Neutrophil (primary cell): ENCODE data around the gene PCDHGA11.
"Not testable (repeated sequence)": the region's sequence is repeated elsewhere in the genome, so short reads cannot be mapped to it uniquely, and the experiment has no call there.

Experiments
- H3K27ac ChIP-seq: fragments of 200-600 bp; sonication (generic); 2 replicates; pipeline ENCODE4 v1.5.1; 2016; ENCODE audit warnings: mild to moderate bottlenecking, moderate library complexity
- H3K27me3 ChIP-seq: fragments of 200-600 bp; sonication (generic); 2 replicates; pipeline ENCODE4 v1.6.0; 2016; ENCODE audit warnings: mild to moderate bottlenecking
- H3K36me3 ChIP-seq: fragments of 200-600 bp; sonication (generic); 2 replicates; pipeline ENCODE4 v1.5.1; 2017
- H3K4me1 ChIP-seq, 2 experiments: fragments of 200-600 bp in 1 of 2; sonication (generic) in 1 of 2; 1 replicate in 1 of 2; 2 replicates in 1 of 2; pipeline versions ENCODE4 v1.5.1 to v1.6.1; 2013 to 2016; ENCODE audit warnings: low read depth in 1 of 2, low read length in 1 of 2, mild to moderate bottlenecking in 1 of 2, moderate library complexity in 1 of 2; ENCODE audit not compliant: control insufficient read depth in 1 of 2, insufficient read depth in 1 of 2
- H3K4me3 ChIP-seq, 2 experiments: fragments of 200-600 bp in 1 of 2; sonication (generic) in 1 of 2; 1 replicate in 1 of 2; 2 replicates in 1 of 2; pipeline ENCODE4 v1.5.1; 2013 to 2016; ENCODE audit warnings: low read depth in 1 of 2, low read length in 1 of 2, mild to moderate bottlenecking in 1 of 2, moderate library complexity in 1 of 2
- H3K9me3 ChIP-seq: fragments of 200-600 bp; sonication (generic); 2 replicates; pipeline ENCODE4 v1.5.1; 2016
- CTCF ChIP-seq: fragments of 200-600 bp; sonication (generic); IDR thresholded peaks from 2 replicates; pipeline ENCODE4 v1.5.1; 2016; ENCODE audit warnings: antibody characterized with exemption

Gene PCDHGA11

GRCh38 chr5:141389153-141390042 lies 31.5 kb upstream of the PCDHGA11 start:
- Histone ChIP-seq H3K27me3 (peaks cover 98% of the 10 kb centered on the region), H3K4me3 (no peak overlapping the region), H3K27ac (no peak overlapping the region), H3K9me3 (peaks cover 26% of the 10 kb centered on the region), H3K4me1 (no peaks in the 10 kb centered on the region), H3K36me3 (no peaks in the 10 kb centered on the region)
- no peak for TF ChIP-seq CTCF

- H3K4me3 ChIP-seq = no peak within 1 kb of the TSS
- H3K27me3 ChIP-seq = peaks cover 98% of the 10 kb centered on the region
- H3K9me3 ChIP-seq = peaks cover 26% of the 10 kb centered on the region
- no peaks in the 10 kb centered on the region for H3K4me1 ChIP-seq
- no peak for TF ChIP-seq CTCF
- H3K27ac ChIP-seq = no peak within 1 kb of the TSS
- H3K36me3 ChIP-seq = no peaks in the 10 kb centered on the region
Measured at GRCh38 chr5:141392429-141393198, 28.2 kb upstream of the PCDHGA11 start, which contains the start of gene PCDHGA8. PCDHGA8 (plus strand) TSS chr5:141392633; CDS start chr5:141392814, 181 bp downstream.

- Histone ChIP-seq H3K4me1 (no peaks in the 10 kb centered on the region), H3K9me3 (peaks cover 26% of the 10 kb centered on the region), H3K36me3 (no peaks in the 10 kb centered on the region), H3K4me3 (no peak overlapping the region), H3K27me3 (peaks cover 98% of the 10 kb centered on the region), H3K27ac (no peak overlapping the region)
- no peak for TF ChIP-seq CTCF
Measured at GRCh38 chr5:141393267-141393666, 27.6 kb upstream of the PCDHGA11 start.

GRCh38 chr5:141394401-141395187 lies 26.3 kb upstream of the PCDHGA11 start:
- H3K27me3 ChIP-seq = peaks cover 98% of the 10 kb centered on the region
- H3K27ac ChIP-seq, H3K4me1 ChIP-seq, H3K36me3 ChIP-seq, H3K4me3 ChIP-seq: not testable (repeated sequence)
- H3K9me3 ChIP-seq = peaks cover 26% of the 10 kb centered on the region

GRCh38 chr5:141397756-141398551 lies 22.9 kb upstream of the PCDHGA11 start, which contains the start of gene PCDHGB5:
PCDHGB5 (plus strand) TSS chr5:141397947; CDS start chr5:141398128, 181 bp downstream.
- H3K4me1 ChIP-seq, H3K36me3 ChIP-seq, H3K4me3 ChIP-seq, H3K27ac ChIP-seq: not testable (repeated sequence)
- peaks cover 98% of the 10 kb centered on the region for H3K27me3 ChIP-seq
- peaks cover 24% of the 10 kb centered on the region for H3K9me3 ChIP-seq
